GM21526 (cell line): Measurements from ENCODE around the gene C2CD5.

ENCODE experiments used
- ATAC-seq: cut with Tn5 transposase; IDR thresholded peaks from one replicate; pipeline ENCODE4 v1.9.1; 2021; ENCODE audit warnings: moderate library complexity; ENCODE audit not compliant: unreplicated experiment, low FRiP score

C2CD5 gene

GRCh38 chr12:22435583-22435982 lies 108.8 kb downstream of the C2CD5 start:
- ATAC-seq: no peak

GRCh38 chr12:22431693-22432251 lies 112.6 kb downstream of the C2CD5 start:
- no peak for ATAC-seq

- no peak for ATAC-seq
Observed at GRCh38 chr12:22416801-22417200, 127.5 kb downstream of the C2CD5 start.

GRCh38 chr12:22415342-22416309 lies 128.7 kb downstream of the C2CD5 start:
- ATAC-seq: no peak

DNA sequence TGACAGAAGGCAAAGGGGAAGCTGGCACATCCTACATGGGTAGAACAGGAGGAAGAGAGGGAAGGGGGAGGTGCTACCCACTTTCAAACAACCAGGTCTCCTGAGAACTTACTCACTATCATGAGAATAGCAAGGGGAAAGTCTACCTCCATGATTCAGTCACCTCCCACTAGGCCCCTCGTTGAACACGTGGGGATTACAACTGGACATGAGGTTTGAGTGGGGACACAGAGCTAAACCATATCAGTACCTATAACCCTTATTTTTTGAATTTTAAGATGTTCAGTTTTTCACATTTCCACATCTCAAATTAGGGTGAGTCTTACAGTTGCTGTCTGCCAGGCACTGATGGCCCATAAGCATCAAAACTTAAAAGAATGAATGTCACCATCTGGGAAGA lies 129.6 kb downstream of the C2CD5 start:
- ATAC-seq: no peak

DNA sequence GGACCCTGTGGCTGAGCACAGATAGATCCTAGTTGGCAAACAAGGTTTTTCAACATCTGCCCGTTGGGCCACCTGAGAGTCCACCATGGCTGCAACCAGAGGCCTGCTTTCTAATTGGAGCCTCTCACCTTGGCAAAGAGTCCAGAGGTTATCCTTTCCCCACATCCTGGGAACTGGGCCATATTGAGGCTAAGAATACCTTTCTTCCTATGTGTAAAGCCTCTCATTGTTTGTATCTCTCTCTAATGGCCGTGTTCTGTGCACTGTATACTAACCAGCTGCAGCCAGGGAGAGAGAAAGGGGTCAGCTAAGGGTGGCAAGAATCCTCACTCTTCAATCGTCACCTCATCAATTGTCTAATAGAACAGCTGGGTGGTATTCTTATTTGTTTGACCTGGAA lies 130.8 kb downstream of the C2CD5 start:
- ATAC-seq: no peak

- ATAC-seq: no peak
Observed at GRCh38 chr12:22412581-22412980, 131.8 kb downstream of the C2CD5 start.

- ATAC-seq: no peak
Observed at GRCh38 chr12:22410486-22410885, 133.9 kb downstream of the C2CD5 start.

DNA sequence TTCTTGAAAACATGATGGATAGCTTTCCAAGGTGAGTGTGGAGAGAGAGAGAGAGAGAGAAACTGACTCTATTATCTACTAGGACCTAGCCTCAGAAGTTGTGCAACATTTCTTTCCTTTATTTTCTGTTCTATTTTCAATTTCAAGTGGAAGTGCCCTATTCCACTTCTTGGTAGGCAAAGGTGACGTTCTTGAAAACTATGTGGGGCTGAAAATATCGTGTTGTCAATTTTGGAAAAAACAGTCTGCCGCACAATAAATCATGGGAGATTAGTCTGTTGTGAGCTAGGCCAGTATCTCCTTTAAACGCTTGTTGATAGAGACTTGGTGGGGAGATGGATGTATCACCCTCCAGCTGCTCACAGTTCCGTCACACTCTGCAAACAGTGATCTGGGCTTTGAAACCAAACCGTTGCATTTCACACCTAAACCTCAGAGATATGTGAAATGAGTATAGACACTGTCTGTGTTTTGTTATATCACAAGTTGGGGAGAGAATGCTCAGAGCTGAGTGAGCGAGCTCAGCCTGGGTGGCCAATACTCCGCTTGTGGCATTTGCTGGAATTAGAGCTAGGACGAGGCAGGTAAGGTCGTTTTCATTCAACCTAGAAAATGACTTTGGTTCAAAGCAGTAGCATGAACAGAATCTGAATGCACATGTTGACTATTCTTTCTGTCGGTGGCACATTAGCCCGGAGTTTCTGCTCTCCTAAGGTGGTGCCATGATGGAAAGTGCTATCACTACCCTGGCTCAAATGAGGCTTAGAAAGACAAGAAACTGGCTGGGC lies 134.8 kb downstream of the C2CD5 start:
- ATAC-seq: peak; percentile 98

- no peak for ATAC-seq
Observed at GRCh38 chr12:22408610-22409376, 135.5 kb downstream of the C2CD5 start.

GRCh38 chr12:22407397-22407796 lies 136.9 kb downstream of the C2CD5 start:
- no peak for ATAC-seq

DNA sequence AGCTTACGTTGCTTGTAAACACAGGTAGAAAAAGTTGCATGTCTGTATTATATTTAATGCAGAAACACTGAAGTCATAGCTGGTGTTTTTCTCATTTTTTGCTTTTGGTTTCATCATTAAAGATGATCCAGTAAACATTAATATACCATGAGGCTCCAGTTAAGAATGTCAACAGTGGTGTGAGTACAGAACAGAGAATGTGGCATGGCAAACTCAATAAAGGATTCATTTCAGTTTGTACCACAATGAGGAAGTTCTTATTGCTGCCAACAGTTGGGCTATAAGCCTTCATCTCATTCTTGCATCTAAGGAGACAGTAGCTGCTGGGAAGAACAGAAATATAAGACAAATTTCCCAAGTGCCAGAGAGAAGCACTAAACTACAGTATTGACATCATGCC lies 137.7 kb downstream of the C2CD5 start:
- peak; percentile 37 for ATAC-seq

- no peak for ATAC-seq
Observed at GRCh38 chr12:22399464-22400180, 144.7 kb downstream of the C2CD5 start.
